Fibroblast of upper back skin (primary cell): ENCODE results near the gene FAM76B.

Experiments used
- DNase-seq: peaks from one replicate; pipeline ENCODE4 v3.0.0-alpha.2; 2013

The FAM76B gene

DNA sequence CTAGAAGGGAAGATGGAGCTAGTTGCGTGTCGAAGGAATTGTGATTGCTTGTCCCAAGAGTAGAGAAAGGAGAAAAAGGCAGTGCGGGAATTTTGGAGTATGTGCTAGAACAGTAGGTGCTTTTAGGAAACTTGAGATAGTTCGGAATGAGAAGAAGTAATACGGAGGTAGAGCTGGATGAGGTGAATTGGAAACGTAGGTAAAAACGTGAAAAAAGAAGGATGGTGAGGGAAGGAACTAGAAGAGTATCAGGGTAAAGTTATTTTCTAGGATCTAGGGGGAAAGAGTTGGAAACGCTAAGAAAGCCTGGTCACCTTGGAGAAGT lies 2.1 kb upstream of the FAM76B start:
- no peak for DNase-seq

DNA sequence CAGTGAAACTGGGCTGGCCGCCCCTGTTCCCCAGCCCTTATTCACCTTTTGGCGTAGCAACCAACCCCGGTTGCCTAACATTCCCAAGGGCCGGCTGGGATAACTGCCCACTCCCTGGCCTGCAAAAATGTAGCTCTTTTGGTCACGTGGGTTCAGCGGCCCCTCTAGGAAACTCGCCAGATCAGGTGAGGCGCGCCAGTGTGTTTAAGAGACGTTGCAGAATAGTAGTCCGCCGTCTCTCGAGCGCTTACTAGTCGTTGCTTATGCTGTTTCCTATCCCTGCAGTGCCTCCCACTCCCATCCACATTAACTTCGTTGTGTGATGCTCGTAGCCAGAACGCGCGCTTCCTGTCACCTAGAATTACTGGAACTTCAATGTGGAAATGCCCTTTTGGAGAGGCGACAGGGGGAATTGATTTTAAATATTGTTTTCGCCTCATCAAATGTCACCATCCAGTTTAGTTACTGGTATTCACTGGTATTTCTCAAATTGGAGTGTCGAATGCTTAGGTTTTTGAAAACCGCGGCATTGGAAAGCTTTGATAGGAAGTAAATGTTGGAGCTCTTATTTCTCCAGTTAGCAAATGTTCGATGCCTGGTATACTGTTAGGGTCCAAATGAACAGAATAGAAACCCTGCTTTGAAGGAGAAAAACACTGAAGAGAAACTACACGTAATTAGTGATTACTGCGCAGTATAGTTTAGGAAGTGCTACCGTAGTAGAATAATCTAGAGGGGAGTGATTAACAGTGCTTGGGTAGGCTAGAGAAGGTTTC lies 1.5 kb upstream of the FAM76B start:
- DNase-seq = peak; percentile 45

DNA sequence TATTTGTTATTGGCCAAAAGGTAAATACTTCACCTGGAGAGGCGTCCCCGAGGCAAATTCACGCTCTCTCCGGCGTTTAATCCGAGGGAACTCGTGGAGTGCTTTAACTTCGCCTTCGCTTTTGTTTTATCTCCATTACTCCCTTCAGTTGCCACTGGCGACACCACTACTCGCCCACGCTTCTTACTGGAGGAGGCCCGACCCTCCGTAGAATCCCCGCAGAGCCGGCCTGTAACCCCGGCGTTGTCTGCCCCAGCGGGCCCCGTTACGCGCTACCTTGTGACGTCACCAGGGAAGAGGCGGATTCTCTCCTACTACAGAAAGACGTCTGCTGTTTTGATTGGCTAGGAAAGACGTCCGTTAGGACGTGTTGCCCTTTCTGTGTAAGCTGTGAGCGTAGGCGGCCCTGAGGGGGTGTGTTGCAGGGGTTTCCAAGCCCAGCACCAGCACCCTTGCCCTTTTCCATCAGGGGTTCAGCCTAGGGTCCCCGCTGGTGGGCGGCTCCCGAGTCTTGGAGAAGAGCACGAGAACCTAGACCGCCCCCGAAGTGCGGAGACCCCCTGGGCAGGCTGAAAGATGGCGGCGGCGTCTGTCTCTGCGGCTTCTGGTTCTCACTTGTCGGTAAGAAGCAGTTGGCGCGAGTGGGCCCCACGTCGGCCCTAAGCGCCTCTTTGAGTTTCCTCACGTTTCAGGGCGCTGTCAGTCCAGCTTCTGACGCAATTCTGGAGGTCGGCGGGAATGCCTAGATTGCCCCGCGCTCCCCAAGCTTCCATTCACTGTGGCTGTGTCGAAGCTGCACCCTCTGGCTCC lies 746 bp upstream of the FAM76B start, which contains the start of gene CEP57:
Gene CEP57, plus strand, starts transcription at position 376 of the 810 bp plus-strand sequence. Its CDS starts 201 bp downstream, at position 577.
- peak; percentile 99 for DNase-seq

- DNase-seq = peak; percentile 34
Observed at GRCh38 chr11:95788921-95789505, 569 bp downstream of the FAM76B start.

- DNase-seq = no peak
Observed at GRCh38 chr11:95780544-95780943, 9.0 kb downstream of the FAM76B start.

DNA sequence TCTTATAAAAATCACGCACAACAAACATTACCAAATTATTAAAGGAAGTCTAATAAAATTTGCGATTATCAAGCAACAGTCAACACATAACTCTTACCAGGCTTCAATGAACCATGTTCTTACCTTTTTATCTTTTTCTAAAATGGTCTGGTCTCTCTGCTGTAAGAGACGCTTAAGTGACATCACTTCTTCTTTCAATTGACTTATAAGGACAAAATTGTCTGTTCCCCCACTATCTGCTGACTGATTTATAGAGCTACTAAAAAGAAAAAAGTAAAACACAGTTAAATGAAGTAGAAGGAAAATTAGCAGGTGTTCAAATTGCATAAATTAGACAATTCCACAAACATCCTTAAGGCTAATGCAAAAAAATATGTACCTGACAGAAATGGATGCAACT lies 10.9 kb downstream of the FAM76B start:
- no peak for DNase-seq

DNA sequence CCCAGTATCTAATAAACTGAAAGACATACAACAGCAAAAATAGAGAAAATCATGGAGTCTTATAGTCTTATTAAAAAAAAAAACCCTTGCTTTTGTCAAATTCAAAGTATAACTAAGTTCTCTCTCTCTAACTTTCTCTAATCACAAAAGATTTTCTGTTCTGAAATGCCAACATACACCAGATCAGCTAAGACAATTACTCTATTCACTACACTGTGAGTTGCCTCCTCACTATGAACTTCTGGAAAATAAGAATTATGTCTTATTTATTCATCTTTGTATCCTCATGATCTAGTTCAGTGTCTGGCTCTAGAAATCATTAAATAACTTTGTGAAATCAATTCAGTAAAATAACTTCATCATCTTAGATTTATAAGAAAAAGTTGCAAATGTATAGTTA lies 12.7 kb downstream of the FAM76B start:
- no peak for DNase-seq

DNA sequence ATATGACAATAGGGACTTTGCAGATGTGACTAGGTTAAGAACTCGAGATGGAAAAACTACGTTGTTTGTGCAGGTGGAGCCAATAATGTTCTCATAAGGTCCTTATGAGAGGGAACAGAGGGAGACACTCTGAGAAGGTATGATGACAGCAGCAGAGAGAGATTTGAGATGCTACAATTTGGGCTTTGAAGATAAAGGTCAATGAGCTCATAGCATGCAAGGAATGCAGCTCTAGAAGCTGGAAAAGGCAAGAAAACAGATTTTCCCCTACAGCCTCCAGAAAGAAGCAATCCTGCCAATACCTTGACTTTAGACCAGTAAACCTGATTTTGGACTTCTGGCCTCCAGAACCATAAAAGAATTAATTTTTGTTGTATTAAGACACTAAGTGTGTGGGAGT lies 21.1 kb downstream of the FAM76B start:
- peak; percentile 15 for DNase-seq

DNA sequence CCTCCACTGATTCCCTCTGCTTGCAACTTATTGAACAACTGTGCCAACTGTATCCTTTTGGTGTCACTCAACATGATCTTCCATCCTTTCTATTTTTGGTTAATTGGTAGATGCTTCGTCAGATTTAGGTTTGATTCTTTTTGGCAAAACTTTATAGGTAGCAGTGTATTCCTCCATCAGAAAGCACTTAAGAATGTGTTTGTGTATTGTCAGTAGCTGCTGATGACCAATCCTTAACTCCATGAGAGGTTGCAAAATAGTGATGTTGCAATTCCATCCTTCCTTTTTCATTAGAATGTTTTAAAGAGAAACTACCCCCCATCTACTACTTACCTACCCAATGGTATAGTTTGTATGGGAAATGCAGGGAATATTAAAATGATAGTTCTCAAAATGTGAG lies 22.1 kb downstream of the FAM76B start:
- peak; percentile 59 for DNase-seq

DNA sequence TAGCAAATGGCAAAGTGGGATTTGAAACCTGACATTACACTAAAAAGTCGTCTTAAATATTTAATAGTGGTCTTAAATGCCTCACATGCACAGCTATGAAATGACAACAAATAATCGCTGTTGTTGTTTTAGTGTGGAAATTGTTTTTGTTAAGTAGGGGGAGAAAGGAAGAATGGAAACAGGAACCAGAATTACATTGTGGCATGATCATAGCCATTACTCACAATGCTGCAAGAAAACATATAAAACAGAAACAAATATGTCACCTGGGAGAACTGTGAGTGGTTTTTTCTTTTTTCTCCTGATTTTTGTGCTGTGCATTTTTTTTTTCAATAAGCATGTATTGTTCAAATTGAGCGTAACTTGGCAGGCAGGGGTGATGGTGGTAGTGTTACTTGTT lies 22.9 kb downstream of the FAM76B start:
- DNase-seq = no peak

GRCh38 chr11:95764267-95764898 lies 25.2 kb downstream of the FAM76B start:
- peak; percentile 72 for DNase-seq

DNA sequence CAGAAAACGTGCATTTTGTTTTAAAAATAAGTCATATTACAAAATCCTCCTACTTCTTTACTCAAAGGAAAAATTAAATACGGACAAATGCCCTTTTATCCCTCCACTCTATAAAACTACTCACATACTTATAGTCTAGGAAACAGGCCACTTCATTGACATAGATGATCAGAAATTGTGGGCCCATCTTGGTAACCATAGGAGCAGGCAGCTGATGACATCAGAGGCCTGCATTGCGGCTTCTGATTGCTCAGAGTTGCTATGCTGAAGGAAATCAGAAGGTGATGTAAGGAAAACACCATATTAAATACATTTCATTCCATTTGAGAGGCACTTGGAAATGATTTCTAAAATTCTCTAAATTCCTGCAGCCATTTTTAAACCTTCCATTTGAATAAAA lies 27.0 kb downstream of the FAM76B start:
- DNase-seq = peak; percentile 57

DNA sequence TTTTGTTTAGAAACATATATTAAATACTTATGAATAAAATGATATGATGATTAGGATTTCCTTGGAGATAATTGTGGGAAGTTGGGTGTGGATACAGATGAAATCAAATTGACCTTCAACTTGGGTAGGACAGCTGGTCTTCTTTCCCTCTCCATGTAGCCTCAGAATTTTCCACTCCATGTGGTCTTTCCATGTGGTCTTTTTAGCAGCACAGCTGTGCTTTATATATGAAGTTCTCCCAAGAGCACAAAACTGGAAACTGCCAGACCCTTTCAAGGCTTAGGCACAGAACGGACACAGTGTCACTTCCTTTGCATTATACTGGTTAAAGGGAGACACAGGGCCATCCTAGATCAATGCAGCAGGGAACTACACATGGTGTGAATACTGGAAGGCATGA lies 28.6 kb downstream of the FAM76B start:
- DNase-seq = peak; percentile 10

DNA sequence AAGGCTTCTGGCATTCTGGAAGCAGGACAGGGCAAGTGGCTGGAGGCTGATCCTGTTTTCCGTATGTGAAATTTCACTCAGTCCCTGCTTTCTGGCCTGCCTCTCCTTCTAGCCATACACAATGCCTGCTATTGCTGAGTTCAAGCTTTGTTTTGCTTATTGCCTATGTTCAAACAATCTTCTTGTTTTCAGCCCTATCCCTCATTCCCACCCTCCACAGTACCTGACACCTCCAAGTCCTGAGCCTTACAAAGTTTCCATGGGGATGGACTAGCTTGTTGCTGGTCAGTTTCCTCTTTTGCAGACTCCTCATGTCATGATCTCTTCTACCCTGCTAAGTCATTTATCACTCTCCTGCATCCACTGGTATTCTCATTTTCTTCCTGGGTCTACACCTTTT lies 38.1 kb downstream of the FAM76B start:
- no peak for DNase-seq

DNA sequence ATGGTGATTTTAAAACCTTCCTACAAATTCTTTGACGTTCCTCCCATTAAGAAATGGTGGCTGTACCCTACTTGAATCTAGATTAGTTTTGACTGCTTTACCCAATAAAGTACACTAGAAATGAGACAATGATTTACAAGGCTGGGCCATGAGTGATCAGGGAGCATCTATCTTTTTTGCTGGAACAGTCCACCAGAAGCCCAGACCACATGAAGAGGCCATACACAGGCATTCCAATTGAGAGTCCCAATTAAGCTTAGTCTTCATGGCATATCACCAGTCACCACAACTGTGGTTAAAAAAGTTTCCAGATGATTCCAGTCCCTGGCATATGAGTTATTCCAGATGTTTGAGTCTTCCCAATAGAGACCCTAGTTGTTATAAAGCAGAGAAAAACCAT lies 39.5 kb downstream of the FAM76B start:
- no peak for DNase-seq

DNA sequence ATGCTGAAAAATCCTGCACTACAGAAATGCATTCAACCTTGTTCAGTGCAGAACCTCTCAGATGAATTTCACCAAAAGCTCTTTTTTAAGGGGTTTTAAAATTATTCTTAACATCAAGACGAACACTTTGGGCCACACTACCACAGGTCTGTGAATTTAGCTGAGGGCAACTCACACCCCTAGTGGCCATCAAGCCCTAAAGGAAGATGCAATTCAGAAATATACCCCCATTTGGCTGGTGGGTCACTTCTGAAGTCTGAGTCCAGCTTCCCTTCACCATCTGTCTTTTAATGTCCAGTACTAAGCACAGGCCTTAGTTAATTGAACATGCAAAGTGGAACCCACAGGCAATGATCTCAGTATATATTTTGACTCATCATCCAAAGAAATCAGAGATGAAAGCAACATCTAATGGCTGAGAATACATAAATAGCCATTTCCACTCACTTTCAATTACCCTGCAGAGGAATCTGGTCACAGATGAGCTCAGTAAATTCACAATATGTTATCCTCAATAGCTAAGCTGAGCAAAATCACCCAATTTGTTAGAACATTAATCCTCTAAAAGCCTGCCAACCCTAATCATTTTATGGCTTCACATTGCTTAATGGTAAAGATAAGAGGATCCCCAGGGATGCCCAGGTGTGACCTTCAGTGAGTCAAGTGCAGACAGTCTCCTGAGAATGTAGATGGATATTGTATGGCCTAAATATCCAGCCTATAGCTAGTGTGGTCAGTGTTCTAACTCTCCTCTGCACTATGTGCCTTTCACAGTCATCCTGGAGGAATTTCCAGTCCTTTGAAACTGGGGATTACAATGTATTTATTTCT lies 50.3 kb downstream of the FAM76B start:
- peak; percentile 13 for DNase-seq

- no peak for DNase-seq
Observed at GRCh38 chr11:95736809-95737208, 52.8 kb downstream of the FAM76B start.

GRCh38 chr11:95736355-95736754 lies 53.2 kb downstream of the FAM76B start:
- no peak for DNase-seq

- DNase-seq = no peak
Observed at GRCh38 chr11:95734009-95734572, 55.5 kb downstream of the FAM76B start.

DNA sequence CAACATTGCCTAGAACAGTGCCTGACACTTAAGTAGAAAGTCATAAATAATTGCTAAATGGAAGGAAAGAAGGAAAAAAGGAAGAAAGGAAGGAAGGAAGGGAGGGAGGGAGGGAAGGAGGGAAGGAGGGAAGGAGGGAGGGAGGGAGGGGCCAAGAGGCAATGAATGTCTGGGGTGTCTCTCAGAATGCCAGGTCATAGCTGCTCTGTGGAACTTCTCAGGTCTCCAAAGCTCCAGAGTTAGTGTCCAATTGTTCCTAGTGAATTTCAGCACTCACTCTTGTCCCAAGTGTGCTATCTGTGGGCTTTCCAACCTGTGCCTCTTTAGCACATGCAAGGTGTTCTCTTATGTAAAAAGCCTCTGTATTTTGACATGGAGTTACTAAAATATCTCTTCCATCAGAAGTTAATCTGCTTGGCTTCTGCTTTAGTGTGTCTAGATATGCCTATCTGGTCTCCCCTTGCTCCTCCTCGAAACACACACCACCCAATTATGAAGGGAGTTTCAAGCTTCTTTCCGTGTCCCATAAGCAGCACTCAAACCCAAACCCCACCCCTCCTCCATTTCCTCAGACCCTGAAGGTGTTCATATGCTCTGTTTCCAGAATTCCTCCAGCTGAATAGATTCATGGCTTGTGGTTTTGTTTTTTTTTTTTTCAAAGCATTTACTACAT lies 56.5 kb downstream of the FAM76B start:
- DNase-seq = no peak

GRCh38 chr11:95729462-95729861 lies 60.1 kb downstream of the FAM76B start:
- DNase-seq = no peak

GRCh38 chr11:95728790-95729189 lies 60.8 kb downstream of the FAM76B start:
- DNase-seq = no peak
